HEK293 (cell line): ENCODE data around the gene CD109.

Experiments used
- CTCF ChIA-PET: fragments of 350-600 bp; formaldehyde crosslinking; extraction: SDS; loops from one replicate; lab custom pipeline; 2021; ENCODE audit warnings: antibody characterized with exemption; lab: Yijun Ruan, JAX
- POLR2A ChIA-PET: fragments of 300-600 bp; formaldehyde crosslinking; extraction: SDS; loops from one replicate; lab custom pipeline; 2020; ENCODE audit warnings: antibody characterized with exemption, inconsistent platforms; lab: Yijun Ruan, JAX
- H3K27ac ChIP-seq: fragments of 200-500 bp; sonication (Bioruptor generic); 2 replicates; pipeline ENCODE4 v1.5.1; 2014; ENCODE audit warnings: low read depth, low read length, control low read depth, inconsistent platforms; ENCODE audit errors: extremely low read depth
- H3K36me3 ChIP-seq, 2 experiments: fragments of 200-500 bp in 1 of 2; sonication (Bioruptor generic) in 1 of 2; 1 replicate in 1 of 2; 2 replicates in 1 of 2; pipeline ENCODE4 v1.5.1; 2014 to 2017; ENCODE audit warnings: inconsistent platforms in 2 of 2, low read length in 2 of 2; ENCODE audit not compliant: control insufficient read depth in 2 of 2, insufficient read depth in 1 of 2
- H3K4me1 ChIP-seq: fragments of 200-500 bp; sonication (Bioruptor generic); 2 replicates; pipeline ENCODE4 v1.5.1; 2014; ENCODE audit warnings: mild to moderate bottlenecking, low read length, inconsistent platforms; ENCODE audit not compliant: control insufficient read depth, insufficient read depth
- H3K4me3 ChIP-seq: 2 replicates; pipeline ENCODE4 v1.5.1; 2011; ENCODE audit warnings: low read depth, mild to moderate bottlenecking, control low read depth, low read length, moderate library complexity
- H3K9me3 ChIP-seq: fragments of 200-500 bp; sonication (Bioruptor generic); 2 replicates; pipeline ENCODE4 v1.5.1; 2014; ENCODE audit warnings: low read depth, low read length, inconsistent platforms; ENCODE audit not compliant: control insufficient read depth, insufficient read depth
- CTCF ChIP-seq: fragments of 450-650 bp; formaldehyde crosslinking; IDR thresholded peaks from 2 replicates; pipeline ENCODE4 v1.5.1; 2016; ENCODE audit warnings: missing biosample characterization, missing genetic modification characterization
- IKZF3 ChIP-seq: fragments of 450-650 bp; IDR thresholded peaks from 2 replicates; pipeline ENCODE4 v1.5.0; 2018; ENCODE audit warnings: missing biosample characterization, mild to moderate bottlenecking, missing genetic modification characterization, moderate library complexity
- KLF7 ChIP-seq: fragments of 450-650 bp; formaldehyde crosslinking; IDR thresholded peaks from 2 replicates; pipeline ENCODE4 v1.5.1; 2016; ENCODE audit warnings: missing biosample characterization, missing genetic modification characterization, borderline replicate concordance
- OSR2 ChIP-seq: fragments of 450-650 bp; formaldehyde crosslinking; IDR thresholded peaks from 2 replicates; pipeline ENCODE4 v1.5.1; 2016; ENCODE audit warnings: missing biosample characterization, missing genetic modification characterization
- PRDM1 ChIP-seq: fragments of 450-650 bp; formaldehyde crosslinking; IDR thresholded peaks from 2 replicates; pipeline ENCODE4; 2016; ENCODE audit warnings: missing biosample characterization, missing genetic modification characterization
- ZFP41 ChIP-seq: fragments of 450-650 bp; formaldehyde crosslinking; IDR thresholded peaks from 2 replicates; pipeline ENCODE4 v1.5.1; 2016; ENCODE audit warnings: missing biosample characterization, missing genetic modification characterization, borderline replicate concordance
- ZNF19 ChIP-seq: fragments of 450-650 bp; formaldehyde crosslinking; IDR thresholded peaks from 2 replicates; pipeline ENCODE4; 2016; ENCODE audit warnings: missing biosample characterization, missing genetic modification characterization, low read depth
- ZNF2 ChIP-seq: fragments of 450-650 bp; formaldehyde crosslinking; IDR thresholded peaks from 2 replicates; pipeline ENCODE4 v1.5.1; 2016; ENCODE audit warnings: missing biosample characterization, missing genetic modification characterization
- ZNF211 ChIP-seq: fragments of 450-650 bp; formaldehyde crosslinking; IDR thresholded peaks from 2 replicates; pipeline ENCODE4 v1.5.1; 2016; ENCODE audit warnings: low read depth, missing biosample characterization, missing genetic modification characterization
- ZNF214 ChIP-seq: fragments of 450-650 bp; formaldehyde crosslinking; IDR thresholded peaks from 2 replicates; pipeline ENCODE4 v1.5.1; 2017; ENCODE audit warnings: missing biosample characterization, mild to moderate bottlenecking, missing genetic modification characterization, borderline replicate concordance
- ZNF221 ChIP-seq: fragments of 450-650 bp; formaldehyde crosslinking; IDR thresholded peaks from 2 replicates; pipeline ENCODE4 v1.5.1; 2017; ENCODE audit warnings: missing biosample characterization, missing genetic modification characterization, borderline replicate concordance
- ZNF248 ChIP-seq: fragments of 450-650 bp; formaldehyde crosslinking; IDR thresholded peaks from 2 replicates; pipeline ENCODE4 v1.5.1; 2017; ENCODE audit warnings: missing biosample characterization, missing genetic modification characterization
- ZNF366 ChIP-seq: fragments of 450-650 bp; formaldehyde crosslinking; conservative IDR thresholded peaks from 2 replicates; pipeline ENCODE4 v1.5.1; 2016; ENCODE audit warnings: missing biosample characterization, missing genetic modification characterization
- ZNF423 ChIP-seq: fragments of 450-650 bp; formaldehyde crosslinking; IDR thresholded peaks from 2 replicates; pipeline ENCODE4 v1.5.1; 2016; ENCODE audit warnings: missing biosample characterization, missing genetic modification characterization
- ZNF549 ChIP-seq: fragments of 450-650 bp; IDR thresholded peaks from 2 replicates; pipeline ENCODE4 v1.5.1; 2018; ENCODE audit warnings: missing biosample characterization, missing genetic modification characterization, mild to moderate bottlenecking, inconsistent platforms, moderate library complexity
- ZNF629 ChIP-seq: fragments of 450-650 bp; formaldehyde crosslinking; IDR thresholded peaks from 2 replicates; pipeline ENCODE4 v1.5.1; 2017; ENCODE audit warnings: missing biosample characterization, missing genetic modification characterization
- ZNF701 ChIP-seq: fragments of 450-650 bp; formaldehyde crosslinking; IDR thresholded peaks from 2 replicates; pipeline ENCODE4 v1.5.1; 2016; ENCODE audit warnings: missing biosample characterization, missing genetic modification characterization
- ZNF777 ChIP-seq: fragments of 450-650 bp; formaldehyde crosslinking; IDR thresholded peaks from 2 replicates; pipeline ENCODE4 v1.5.1; 2017; ENCODE audit warnings: missing biosample characterization, missing genetic modification characterization, borderline replicate concordance
- ZNF785 ChIP-seq: fragments of 450-650 bp; formaldehyde crosslinking; IDR thresholded peaks from 2 replicates; pipeline ENCODE4 v1.5.1; 2016; ENCODE audit warnings: missing biosample characterization, missing genetic modification characterization
- TF ChIP-seq, protein P1 (sequence below): fragments of 450-650 bp; formaldehyde crosslinking; conservative IDR thresholded peaks from 2 replicates; pipeline ENCODE4 v1.5.1; 2016; ENCODE audit warnings: low read depth, missing biosample characterization, missing genetic modification characterization
- TF ChIP-seq, protein P2 (sequence below): fragments of 450-650 bp; formaldehyde crosslinking; optimal IDR thresholded peaks from 2 replicates; pipeline ENCODE3; 2016; ENCODE audit warnings: missing biosample characterization, mild to moderate bottlenecking, missing genetic modification characterization

CD109 gene

GRCh38 chr6:73743081-73743480 is 47.1 kb downstream of the CD109 start (continued):
- no peak for TF ChIP-seq ZFP41 (tag by site-specific recombination)

DNA sequence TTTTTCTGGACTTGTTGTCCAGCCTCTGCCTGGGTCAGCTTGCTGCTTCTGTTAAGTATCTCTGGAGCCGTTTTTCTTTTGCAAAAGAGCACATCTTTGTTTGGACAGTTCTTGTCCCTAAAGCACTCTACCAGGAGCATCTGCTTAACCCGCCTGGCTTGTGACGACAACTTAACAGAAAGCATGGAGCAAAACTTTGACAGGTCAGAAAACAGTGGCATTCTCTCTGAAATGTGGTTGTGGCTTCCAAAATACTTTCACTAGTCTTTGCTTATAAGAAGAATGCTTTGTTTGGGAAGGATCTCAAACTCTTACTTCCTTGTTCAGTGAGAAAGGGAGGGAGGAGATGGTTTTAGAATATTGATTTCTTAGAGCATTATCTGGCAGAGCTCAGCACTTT is 47.6 kb downstream of the CD109 start:
- POLR2A ChIA-PET: no interaction called here
- TF ChIP-seq ZNF2 (tag by site-specific recombination) (no peak), CTCF (no peak), PRDM1 (tag by site-specific recombination) (no peak), ZNF785 (tag by site-specific recombination) (no peak), OSR2 (tag by site-specific recombination) (no peak), ZNF221 (tag by site-specific recombination) (no peak), ZNF366 (tag by site-specific recombination) (no peak), ZNF549 (tag by site-specific recombination) (no peak), ZNF777 (tag by site-specific recombination) (no peak), ZNF19 (tag by site-specific recombination) (no peak), IKZF3 (tag by site-specific recombination) (no peak), ZNF423 (tag by site-specific recombination) (no peak), KLF7 (tag by site-specific recombination) (no peak), ZNF248 (no peak), ZNF214 (tag by site-specific recombination) (no peak), ZNF701 (no peak), ZNF629 (tag by site-specific recombination) (no peak), ZNF211 (tag by site-specific recombination) (no peak)
- TF ChIP-seq, protein P1, sequence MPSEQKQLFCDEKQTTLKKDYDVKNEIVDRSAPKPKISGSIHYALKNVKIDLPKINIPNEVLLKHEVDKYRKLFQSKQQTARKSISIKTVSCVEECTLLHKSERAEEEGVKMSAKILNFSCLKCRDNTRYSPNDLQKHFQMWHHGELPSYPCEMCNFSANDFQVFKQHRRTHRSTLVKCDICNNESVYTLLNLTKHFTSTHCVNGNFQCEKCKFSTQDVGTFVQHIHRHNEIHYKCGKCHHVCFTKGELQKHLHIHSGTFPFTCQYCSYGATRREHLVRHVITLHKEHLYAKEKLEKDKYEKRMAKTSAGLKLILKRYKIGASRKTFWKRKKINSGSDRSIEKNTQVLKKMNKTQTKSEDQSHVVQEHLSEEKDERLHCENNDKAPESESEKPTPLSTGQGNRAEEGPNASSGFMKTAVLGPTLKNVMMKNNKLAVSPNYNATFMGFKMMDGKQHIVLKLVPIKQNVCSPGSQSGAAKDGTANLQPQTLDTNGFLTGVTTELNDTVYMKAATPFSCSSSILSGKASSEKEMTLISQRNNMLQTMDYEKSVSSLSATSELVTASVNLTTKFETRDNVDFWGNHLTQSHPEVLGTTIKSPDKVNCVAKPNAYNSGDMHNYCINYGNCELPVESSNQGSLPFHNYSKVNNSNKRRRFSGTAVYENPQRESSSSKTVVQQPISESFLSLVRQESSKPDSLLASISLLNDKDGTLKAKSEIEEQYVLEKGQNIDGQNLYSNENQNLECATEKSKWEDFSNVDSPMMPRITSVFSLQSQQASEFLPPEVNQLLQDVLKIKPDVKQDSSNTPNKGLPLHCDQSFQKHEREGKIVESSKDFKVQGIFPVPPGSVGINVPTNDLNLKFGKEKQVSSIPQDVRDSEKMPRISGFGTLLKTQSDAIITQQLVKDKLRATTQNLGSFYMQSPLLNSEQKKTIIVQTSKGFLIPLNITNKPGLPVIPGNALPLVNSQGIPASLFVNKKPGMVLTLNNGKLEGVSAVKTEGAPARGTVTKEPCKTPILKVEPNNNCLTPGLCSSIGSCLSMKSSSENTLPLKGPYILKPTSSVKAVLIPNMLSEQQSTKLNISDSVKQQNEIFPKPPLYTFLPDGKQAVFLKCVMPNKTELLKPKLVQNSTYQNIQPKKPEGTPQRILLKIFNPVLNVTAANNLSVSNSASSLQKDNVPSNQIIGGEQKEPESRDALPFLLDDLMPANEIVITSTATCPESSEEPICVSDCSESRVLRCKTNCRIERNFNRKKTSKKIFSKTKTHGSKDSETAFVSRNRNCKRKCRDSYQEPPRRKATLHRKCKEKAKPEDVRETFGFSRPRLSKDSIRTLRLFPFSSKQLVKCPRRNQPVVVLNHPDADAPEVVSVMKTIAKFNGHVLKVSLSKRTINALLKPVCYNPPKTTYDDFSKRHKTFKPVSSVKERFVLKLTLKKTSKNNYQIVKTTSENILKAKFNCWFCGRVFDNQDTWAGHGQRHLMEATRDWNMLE (tag by site-specific recombination): no peak
- TF ChIP-seq, protein P2, sequence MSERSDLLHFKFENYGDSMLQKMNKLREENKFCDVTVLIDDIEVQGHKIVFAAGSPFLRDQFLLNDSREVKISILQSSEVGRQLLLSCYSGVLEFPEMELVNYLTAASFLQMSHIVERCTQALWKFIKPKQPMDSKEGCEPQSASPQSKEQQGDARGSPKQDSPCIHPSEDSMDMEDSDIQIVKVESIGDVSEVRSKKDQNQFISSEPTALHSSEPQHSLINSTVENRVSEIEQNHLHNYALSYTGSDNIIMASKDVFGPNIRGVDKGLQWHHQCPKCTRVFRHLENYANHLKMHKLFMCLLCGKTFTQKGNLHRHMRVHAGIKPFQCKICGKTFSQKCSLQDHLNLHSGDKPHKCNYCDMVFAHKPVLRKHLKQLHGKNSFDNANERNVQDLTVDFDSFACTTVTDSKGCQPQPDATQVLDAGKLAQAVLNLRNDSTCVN: no peak
- TF ChIP-seq, all 188 proteins: peak for 0
- H3K9me3 ChIP-seq: no peaks in the 10 kb centered on the region
- H3K4me3 ChIP-seq: no peak overlapping the region
- H3K27ac ChIP-seq: no peak overlapping the region
- H3K36me3 ChIP-seq: peaks cover 0 to 3% of the 10 kb centered on the region in 2 experiments; a peak in 1 of 3 replicates
- no peaks in the 10 kb centered on the region for H3K4me1 ChIP-seq
- CTCF ChIA-PET: interaction anchor here (0.6 to 3.3 kb wide), 4 partner anchors 11 to 1467 kb away, joined by 3 to 16 read pairs (median 7); no protein-coding TSS in a partner anchor
